Thoracic aorta (tissue), 2 donors: ENCODE results near the gene C1orf141. TPM values are rescaled to one million over a fixed set of nuclear protein-coding genes. Genes with fewer than 3 reads are reported as not detected.

ENCODE experiments used
- ATAC-seq: fragments of 150-250 bp; one replicate; pipeline ENCODE4 v1.8.0; 2017; ENCODE audit warnings: low read depth; ENCODE audit not compliant: insufficient number of reproducible peaks, low FRiP score
- DNase-seq: peaks from one replicate; pipeline ENCODE4 v3.0.0-alpha.2; 2020; ENCODE audit warnings: low spot score
- H3K27ac ChIP-seq, 2 donors: fragments of 200-600 bp; sonication (generic); 1 replicate in 1 of 2; 2 replicates in 1 of 2; pipeline ENCODE4 v1.5.1; 2016; ENCODE audit warnings: mild to moderate bottlenecking in 2 of 2, moderate library complexity in 2 of 2
- H3K27me3 ChIP-seq: fragments of 200-600 bp; sonication (generic); replicated peaks from 2 replicates; pipeline ENCODE4 v1.6.0; 2016; ENCODE audit warnings: mild to moderate bottlenecking; ENCODE audit not compliant: insufficient read depth
- H3K36me3 ChIP-seq: fragments of 200-600 bp; sonication (generic); one replicate; pipeline ENCODE4 v1.5.1; 2016
- H3K4me1 ChIP-seq, 2 donors: fragments of 200-600 bp; sonication (generic); 1 replicate in 1 of 2; 2 replicates in 1 of 2; pipeline versions ENCODE4 v1.5.1 to v1.6.0; 2016; ENCODE audit warnings: low read depth in 2 of 2, mild to moderate bottlenecking in 1 of 2; ENCODE audit not compliant: control insufficient read depth in 1 of 2
- H3K4me3 ChIP-seq: fragments of 200-600 bp; sonication (generic); 2 replicates; pipeline ENCODE4 v1.5.1; 2016; ENCODE audit warnings: mild to moderate bottlenecking
- H3K9me3 ChIP-seq: fragments of 200-600 bp; sonication (generic); 2 replicates; pipeline ENCODE4 v1.5.1; 2016
- total RNA-seq, 2 donors: library from RNA; depleted of rRNA; stranded (reverse); fragments of >200 nt; gene quantifications; one replicate each; pipeline versions ENCODE4 v1.1.0 to v1.2.3, GENCODE V29; 2016
- TF ChIP-seq, protein P1 (sequence below): fragments of 200-600 bp; sonication (generic); IDR thresholded peaks from one replicate; pipeline ENCODE4 v1.5.1; 2019; ENCODE audit warnings: antibody characterized with exemption

C1orf141 gene
- total RNA-seq, 2 donors from 2014 or later: not detected

- Histone ChIP-seq H3K27ac (no peak overlapping the region), H3K4me1 (no peaks in the 10 kb centered on the region), H3K4me3 (no peak overlapping the region), H3K27me3 (no peaks in the 10 kb centered on the region), H3K9me3 (no peaks in the 10 kb centered on the region), H3K36me3 (no peaks in the 10 kb centered on the region)
- ATAC-seq: no peak
- DNase-seq: no peak
- TF ChIP-seq, protein P1, sequence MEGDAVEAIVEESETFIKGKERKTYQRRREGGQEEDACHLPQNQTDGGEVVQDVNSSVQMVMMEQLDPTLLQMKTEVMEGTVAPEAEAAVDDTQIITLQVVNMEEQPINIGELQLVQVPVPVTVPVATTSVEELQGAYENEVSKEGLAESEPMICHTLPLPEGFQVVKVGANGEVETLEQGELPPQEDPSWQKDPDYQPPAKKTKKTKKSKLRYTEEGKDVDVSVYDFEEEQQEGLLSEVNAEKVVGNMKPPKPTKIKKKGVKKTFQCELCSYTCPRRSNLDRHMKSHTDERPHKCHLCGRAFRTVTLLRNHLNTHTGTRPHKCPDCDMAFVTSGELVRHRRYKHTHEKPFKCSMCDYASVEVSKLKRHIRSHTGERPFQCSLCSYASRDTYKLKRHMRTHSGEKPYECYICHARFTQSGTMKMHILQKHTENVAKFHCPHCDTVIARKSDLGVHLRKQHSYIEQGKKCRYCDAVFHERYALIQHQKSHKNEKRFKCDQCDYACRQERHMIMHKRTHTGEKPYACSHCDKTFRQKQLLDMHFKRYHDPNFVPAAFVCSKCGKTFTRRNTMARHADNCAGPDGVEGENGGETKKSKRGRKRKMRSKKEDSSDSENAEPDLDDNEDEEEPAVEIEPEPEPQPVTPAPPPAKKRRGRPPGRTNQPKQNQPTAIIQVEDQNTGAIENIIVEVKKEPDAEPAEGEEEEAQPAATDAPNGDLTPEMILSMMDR: no peak
These were observed 30.8 kb upstream of the C1orf141 start for GRCh38 chr1:67165468-67166041.

- Histone ChIP-seq H3K4me3 (no peak overlapping the region), H3K27ac (no peak overlapping the region), H3K27me3 (no peaks in the 10 kb centered on the region), H3K9me3 (no peaks in the 10 kb centered on the region), H3K4me1 (no peaks in the 10 kb centered on the region), H3K36me3 (no peaks in the 10 kb centered on the region)
- TF ChIP-seq, protein P1: no peak
- no peak for ATAC-seq
- no peak for DNase-seq
These were observed 28.2 kb upstream of the C1orf141 start for GRCh38 chr1:67162954-67163353.

- Histone ChIP-seq H3K4me3 (no peak overlapping the region), H3K4me1 (no peaks in the 10 kb centered on the region), H3K27ac (no peak overlapping the region), H3K27me3 (no peaks in the 10 kb centered on the region), H3K9me3 (no peaks in the 10 kb centered on the region), H3K36me3 (no peaks in the 10 kb centered on the region)
- TF ChIP-seq, protein P1: no peak
- ATAC-seq (no peak), DNase-seq (no peak)
These were observed 24.5 kb upstream of the C1orf141 start for GRCh38 chr1:67159233-67159632.

GRCh38 chr1:67158401-67158800, 23.6 kb upstream of the C1orf141 start:
- H3K36me3 ChIP-seq: no peaks in the 10 kb centered on the region
- no peak for ATAC-seq
- TF ChIP-seq, protein P1: no peak
- no peaks in the 10 kb centered on the region for H3K27me3 ChIP-seq
- H3K27ac ChIP-seq: no peak overlapping the region
- H3K4me3 ChIP-seq: no peak overlapping the region
- DNase-seq: no peak
- no peaks in the 10 kb centered on the region for H3K4me1 ChIP-seq
- H3K9me3 ChIP-seq: no peaks in the 10 kb centered on the region

- H3K27me3 ChIP-seq: no peaks in the 10 kb centered on the region
- no peak overlapping the region for H3K27ac ChIP-seq
- ATAC-seq: no peak
- TF ChIP-seq, protein P1: no peak
- no peaks in the 10 kb centered on the region for H3K36me3 ChIP-seq
- no peaks in the 10 kb centered on the region for H3K9me3 ChIP-seq
- no peak overlapping the region for H3K4me3 ChIP-seq
- no peaks in the 10 kb centered on the region for H3K4me1 ChIP-seq
- DNase-seq: no peak
These were observed 16.2 kb upstream of the C1orf141 start for GRCh38 chr1:67150931-67151330.
